Measurements from ENCODE around the gene CLCA4. TPM values are rescaled to one million over a fixed set of nuclear protein-coding genes. Genes with fewer than 3 reads are reported as not detected.
A peak's percentile ranks its signal among the peaks of the same experiment; 100 is the strongest.
"Not testable (repeated sequence)": the region's sequence is repeated elsewhere in the genome, so short reads cannot be mapped to it uniquely, and the experiment has no call there.

CLCA4 gene
- total RNA-seq, 1 experiment from 2014 or later, result not detected

- DNase-seq (ENCODE audit: low spot score), result no peak
Observed at GRCh38 chr1:86530211-86530845, 16.6 kb upstream of the CLCA4 start.

GRCh38 chr1:86537928-86538695 lies 8.8 kb upstream of the CLCA4 start:
- no peak for DNase-seq (ENCODE audit: low spot score)

GRCh38 chr1:86538775-86539174 lies 8.1 kb upstream of the CLCA4 start:
- DNase-seq (ENCODE audit: low spot score), result no peak

GRCh38 chr1:86541859-86542258 lies 5.0 kb upstream of the CLCA4 start:
- DNase-seq (ENCODE audit: low spot score), result no peak

GRCh38 chr1:86542631-86543030 lies 4.2 kb upstream of the CLCA4 start:
- peak; percentile 2 for DNase-seq (ENCODE audit: low spot score)

- no peak for DNase-seq (ENCODE audit: low spot score)
Observed at GRCh38 chr1:86548839-86549238, 2.0 kb downstream of the CLCA4 start.

- DNase-seq (ENCODE audit: low spot score), result no peak
Observed at GRCh38 chr1:86551305-86551704, 4.4 kb downstream of the CLCA4 start.

GRCh38 chr1:86552376-86552775 lies 5.5 kb downstream of the CLCA4 start:
- DNase-seq (ENCODE audit: low spot score), result no peak

- no peak for DNase-seq (ENCODE audit: low spot score)
Observed at GRCh38 chr1:86557739-86558138, 10.9 kb downstream of the CLCA4 start.

GRCh38 chr1:86563849-86564248 lies 17.0 kb downstream of the CLCA4 start:
- DNase-seq (ENCODE audit: low spot score), result no peak

- DNase-seq (ENCODE audit: low spot score), result no peak
Observed at GRCh38 chr1:86567341-86567740, 20.5 kb downstream of the CLCA4 start.

GRCh38 chr1:86567878-86568277 lies 21.0 kb downstream of the CLCA4 start:
- DNase-seq (ENCODE audit: low spot score), result no peak

GRCh38 chr1:86573763-86574484 lies 27.0 kb downstream of the CLCA4 start:
- DNase-seq (ENCODE audit: low spot score), result no peak

GRCh38 chr1:86581231-86581630 lies 34.4 kb downstream of the CLCA4 start:
- DNase-seq (ENCODE audit: low spot score), result no peak

- no peak for DNase-seq (ENCODE audit: low spot score)
Observed at GRCh38 chr1:86582161-86582560, 35.3 kb downstream of the CLCA4 start.

GRCh38 chr1:86583032-86583431 lies 36.2 kb downstream of the CLCA4 start:
- DNase-seq (ENCODE audit: low spot score), result no peak

GRCh38 chr1:86583593-86583992 lies 36.7 kb downstream of the CLCA4 start:
- DNase-seq (ENCODE audit: low spot score), result no peak

- DNase-seq (ENCODE audit: low spot score), result no peak
Observed at GRCh38 chr1:86594284-86594770, 47.4 kb downstream of the CLCA4 start.

- DNase-seq (ENCODE audit: low spot score), result no peak
Observed at GRCh38 chr1:86596224-86596623, 49.3 kb downstream of the CLCA4 start.

GRCh38 chr1:86596741-86597290 lies 49.9 kb downstream of the CLCA4 start:
- no peak for DNase-seq (ENCODE audit: low spot score)

- DNase-seq (ENCODE audit: low spot score), result not testable (repeated sequence)
Observed at GRCh38 chr1:86606080-86606479, 59.2 kb downstream of the CLCA4 start.

GRCh38 chr1:86616433-86616832 lies 69.6 kb downstream of the CLCA4 start:
- DNase-seq (ENCODE audit: low spot score), result no peak

Data from A172 (cell line).